MCF 10A (cell line): ENCODE data around the gene SLC66A1. TPM values are rescaled to one million over a fixed set of nuclear protein-coding genes. Genes with fewer than 3 reads are reported as not detected.
"Not testable (repeated sequence)": the region's sequence is repeated elsewhere in the genome, so short reads cannot be mapped to it uniquely, and the experiment has no call there.

Experiments
- BruUV-seq: library from RNA; stranded (reverse); fragments of 400-500 nt; replicated peaks from 2 replicates; lab custom pipeline; 2021; lab: Mats Ljungman, UMichigan
- CTCF ChIA-PET: fragments of 300-600 bp; sonication (Branson Sonifier 250); formaldehyde crosslinking; extraction: SDS; loops from one replicate; lab custom pipeline; 2021; ENCODE audit warnings: antibody characterized with exemption, inconsistent platforms; lab: Yijun Ruan, JAX
- POLR2A ChIA-PET: fragments of 300-600, 350-650 bp; sonication (Branson Sonifier 250); formaldehyde crosslinking; extraction: SDS; loops from one replicate; lab custom pipeline; 2020; ENCODE audit warnings: antibody characterized with exemption, inconsistent platforms; lab: Yijun Ruan, JAX
- DNase-seq: peaks from one replicate; pipeline ENCODE4 v3.0.0-alpha.2; 2018; ENCODE audit not compliant: unreplicated experiment
- H3K27ac Mint-ChIP-seq: one replicate; pipeline ENCODE4 v1.8.0; 2022; ENCODE audit warnings: mild to moderate bottlenecking, low read depth, mixed read lengths; ENCODE audit not compliant: unreplicated experiment
- H3K27me3 Mint-ChIP-seq: one replicate; pipeline ENCODE4 v1.8.0; 2022; ENCODE audit warnings: mixed read lengths; ENCODE audit not compliant: insufficient read depth, unreplicated experiment
- H3K36me3 Mint-ChIP-seq: one replicate; pipeline ENCODE4 v1.8.0; 2022; ENCODE audit warnings: mild to moderate bottlenecking, moderate library complexity, mixed read lengths; ENCODE audit not compliant: insufficient read depth, unreplicated experiment
- H3K4me1 Mint-ChIP-seq: one replicate; pipeline ENCODE4 v1.8.0; 2022; ENCODE audit warnings: mixed read lengths; ENCODE audit not compliant: insufficient read depth, unreplicated experiment
- H3K4me3 Mint-ChIP-seq: one replicate; pipeline ENCODE4 v1.8.0; 2022; ENCODE audit warnings: mild to moderate bottlenecking, moderate library complexity, mixed read lengths; ENCODE audit not compliant: unreplicated experiment
- H3K9me3 Mint-ChIP-seq: one replicate; pipeline ENCODE4 v1.8.0; 2022; ENCODE audit warnings: mixed read lengths; ENCODE audit not compliant: unreplicated experiment
- intact Hi-C: fragments of 100-400 bp; cut with micrococcal nuclease; formaldehyde crosslinking; loops from 2 replicates; pipeline ENCODE4 v1.14.1; 2022
- total RNA-seq: library from RNA; stranded (reverse); gene quantifications from 2 replicates; pipeline ENCODE4 v1.2.3, GENCODE V29; 2022
- TF ChIP-seq, protein P1 (sequence below): fragments of 200-600 bp; IDR thresholded peaks from one replicate; pipeline ENCODE4 v1.8.0; 2022; ENCODE audit warnings: antibody characterized with exemption, mild to moderate bottlenecking; ENCODE audit not compliant: unreplicated experiment

The SLC66A1 gene
- total RNA-seq, 1 experiment from 2014 or later, result 16.2 TPM

DNA sequence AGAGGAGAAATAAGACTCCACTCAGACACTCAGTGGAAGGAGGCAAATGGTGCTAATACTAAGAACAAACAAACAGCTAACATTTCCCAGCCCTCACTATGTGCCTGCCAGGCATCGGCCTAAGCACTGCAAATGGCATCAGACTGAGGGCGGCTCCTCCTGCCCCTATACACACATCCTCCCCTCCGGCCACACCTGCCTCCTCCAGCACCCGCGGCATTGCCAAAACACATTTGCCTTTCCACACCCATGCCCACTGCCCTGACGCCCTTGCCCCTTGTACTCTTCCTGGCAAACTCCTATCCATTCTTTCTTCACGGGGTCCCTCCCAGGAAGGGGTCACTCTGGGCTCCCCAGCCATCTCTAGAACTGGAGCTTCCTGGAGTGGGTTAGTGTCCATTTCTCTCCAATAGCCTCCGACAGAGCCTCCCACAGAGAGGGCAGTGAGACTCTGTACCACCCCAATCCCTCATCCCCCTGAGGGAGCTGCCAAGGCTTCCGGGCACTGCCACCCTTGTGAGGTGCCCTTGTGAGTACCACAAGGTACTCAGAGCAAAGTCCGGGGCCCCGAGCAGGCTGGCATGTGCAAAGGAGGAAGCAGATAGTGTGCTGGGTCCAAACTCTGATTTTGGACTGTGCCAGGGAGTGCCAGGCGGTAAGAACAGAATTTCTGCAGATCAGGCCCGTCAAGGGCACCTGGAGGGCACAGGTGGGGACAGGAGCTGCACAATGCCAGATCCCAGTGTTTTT is 24.5 kb upstream of the SLC66A1 start:
- no peak overlapping the region for H3K4me3 Mint-ChIP-seq
- TF ChIP-seq, protein P1, sequence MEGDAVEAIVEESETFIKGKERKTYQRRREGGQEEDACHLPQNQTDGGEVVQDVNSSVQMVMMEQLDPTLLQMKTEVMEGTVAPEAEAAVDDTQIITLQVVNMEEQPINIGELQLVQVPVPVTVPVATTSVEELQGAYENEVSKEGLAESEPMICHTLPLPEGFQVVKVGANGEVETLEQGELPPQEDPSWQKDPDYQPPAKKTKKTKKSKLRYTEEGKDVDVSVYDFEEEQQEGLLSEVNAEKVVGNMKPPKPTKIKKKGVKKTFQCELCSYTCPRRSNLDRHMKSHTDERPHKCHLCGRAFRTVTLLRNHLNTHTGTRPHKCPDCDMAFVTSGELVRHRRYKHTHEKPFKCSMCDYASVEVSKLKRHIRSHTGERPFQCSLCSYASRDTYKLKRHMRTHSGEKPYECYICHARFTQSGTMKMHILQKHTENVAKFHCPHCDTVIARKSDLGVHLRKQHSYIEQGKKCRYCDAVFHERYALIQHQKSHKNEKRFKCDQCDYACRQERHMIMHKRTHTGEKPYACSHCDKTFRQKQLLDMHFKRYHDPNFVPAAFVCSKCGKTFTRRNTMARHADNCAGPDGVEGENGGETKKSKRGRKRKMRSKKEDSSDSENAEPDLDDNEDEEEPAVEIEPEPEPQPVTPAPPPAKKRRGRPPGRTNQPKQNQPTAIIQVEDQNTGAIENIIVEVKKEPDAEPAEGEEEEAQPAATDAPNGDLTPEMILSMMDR, result no peak
- H3K9me3 Mint-ChIP-seq, result peaks cover 8% of the 10 kb centered on the region
- no peaks in the 10 kb centered on the region for H3K27me3 Mint-ChIP-seq
- H3K27ac Mint-ChIP-seq, result no peak overlapping the region
- no TSS peak for BruUV-seq
- ChIA-PET CTCF (no interaction called here), POLR2A (interaction anchor here (0.6 kb wide), 1 partner anchor 1098 kb away, joined by 3 read pairs; no protein-coding TSS in a partner anchor)
- no peaks in the 10 kb centered on the region for H3K4me1 Mint-ChIP-seq
- DNase-seq, result no peak
- H3K36me3 Mint-ChIP-seq, result peaks cover 6% of the 10 kb centered on the region
- intact Hi-C loops, result no loop called here

DNA sequence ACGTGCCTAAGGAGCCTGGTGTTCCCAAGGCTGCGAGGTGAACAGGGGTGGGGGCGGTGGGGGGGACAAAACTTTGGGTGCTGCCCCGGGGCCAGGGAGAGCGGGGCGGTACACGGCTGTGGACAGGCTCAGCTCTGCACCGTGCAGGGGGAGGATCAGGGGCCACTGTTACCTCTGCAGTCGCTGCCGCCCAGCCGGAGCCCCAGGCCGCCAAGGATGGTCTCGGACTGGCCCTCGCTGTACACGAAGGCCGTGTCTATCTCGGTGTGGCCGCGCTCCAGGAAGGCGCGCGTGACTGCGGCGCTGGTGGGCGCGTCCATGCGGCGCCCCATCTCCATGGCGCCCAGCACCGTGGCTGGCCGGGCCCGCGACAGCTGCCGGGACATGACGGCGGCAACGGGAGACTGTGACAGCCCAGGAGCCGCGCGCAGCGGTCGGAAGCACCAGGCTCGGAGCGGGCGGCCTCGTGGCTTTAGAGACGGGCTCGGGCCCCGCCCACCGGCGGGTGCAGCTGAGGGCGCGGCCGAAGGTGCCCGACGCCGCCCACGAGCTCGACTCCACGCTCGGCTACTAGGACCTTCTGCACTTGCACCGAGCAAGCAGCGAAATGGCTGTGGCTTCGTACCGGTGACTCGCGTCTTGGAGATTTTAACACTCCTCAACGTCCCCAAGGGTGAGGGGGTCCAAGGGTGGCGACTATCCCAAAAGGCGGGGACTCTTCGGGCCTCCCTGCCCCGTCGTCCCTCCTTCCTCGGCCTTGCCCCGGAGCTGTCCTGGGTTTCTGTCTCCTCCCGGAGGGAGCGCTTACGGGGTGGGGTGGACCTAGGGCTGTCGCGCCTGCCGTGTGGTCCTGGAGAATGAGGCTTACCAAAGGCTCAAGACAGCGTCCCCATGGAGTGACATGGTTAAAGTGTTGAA is 23.5 kb upstream of the SLC66A1 start, which contains the start of gene AKR7A3:
AKR7A3 (minus strand) TSS at position 447 of the 918 bp plus-strand sequence; CDS start at position 386, 61 bp downstream.
- H3K4me1 Mint-ChIP-seq, H3K27ac Mint-ChIP-seq, DNase-seq, H3K27me3 Mint-ChIP-seq, H3K9me3 Mint-ChIP-seq, POLR2A ChIA-PET, CTCF ChIA-PET, intact Hi-C loops, BruUV-seq, H3K36me3 Mint-ChIP-seq: not testable (repeated sequence)
- peak within 1 kb of the TSS; percentile 41 for H3K4me3 Mint-ChIP-seq

DNA sequence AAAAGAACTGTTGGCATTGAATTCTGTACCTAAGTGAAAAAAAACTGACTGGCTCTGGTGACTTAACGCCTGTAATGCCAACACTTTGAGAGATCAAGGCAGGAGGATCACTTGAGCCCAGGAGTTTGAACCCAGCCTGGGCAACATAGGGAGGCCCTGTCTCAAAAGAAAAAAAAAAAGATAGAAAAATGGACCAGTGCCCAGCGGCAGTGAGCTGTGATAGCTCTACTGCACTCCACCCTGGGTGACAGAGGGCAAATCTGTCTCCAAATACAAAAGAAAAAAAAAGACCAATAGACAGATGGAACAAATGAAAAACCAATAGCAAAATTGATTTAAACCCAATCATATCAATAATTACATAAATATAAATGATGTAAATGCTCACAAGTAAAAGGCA is 22.9 kb upstream of the SLC66A1 start:
- no peak for DNase-seq
- intact Hi-C loops, result no loop called here
- TF ChIP-seq, protein P1, result no peak
- POLR2A ChIA-PET, result no interaction called here
- H3K4me1 Mint-ChIP-seq, result no peaks in the 10 kb centered on the region
- peaks cover 8% of the 10 kb centered on the region for H3K9me3 Mint-ChIP-seq
- CTCF ChIA-PET, result no interaction called here
- H3K27ac Mint-ChIP-seq, result no peak overlapping the region
- H3K36me3 Mint-ChIP-seq, result no peaks in the 10 kb centered on the region
- BruUV-seq, result no TSS peak
- H3K27me3 Mint-ChIP-seq, result no peaks in the 10 kb centered on the region
- H3K4me3 Mint-ChIP-seq, result peak overlapping the region; percentile 41

DNA sequence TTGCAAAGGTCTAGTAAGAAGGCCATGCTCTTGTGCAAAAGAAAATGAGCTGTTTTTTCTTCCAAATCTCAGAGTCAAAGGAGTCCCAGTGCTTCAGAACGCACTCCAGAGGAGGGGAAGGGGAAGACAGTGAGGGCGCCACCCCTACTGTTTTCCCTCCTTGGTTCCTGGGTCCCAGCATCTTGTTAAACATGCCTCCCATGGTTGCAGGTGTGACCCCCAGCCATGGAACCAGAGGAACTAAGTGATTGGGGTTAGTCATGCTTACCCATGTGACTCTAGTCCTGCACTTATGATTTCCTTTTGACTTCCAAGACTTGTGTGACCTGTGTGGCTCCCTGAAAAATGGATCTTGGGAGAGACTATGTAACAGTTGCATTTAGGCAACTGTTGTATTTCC is 17.5 kb upstream of the SLC66A1 start:
- Mint-ChIP-seq H3K27me3 (no peaks in the 10 kb centered on the region), H3K27ac (no peak overlapping the region), H3K4me1 (no peaks in the 10 kb centered on the region), H3K36me3 (no peaks in the 10 kb centered on the region), H3K4me3 (no peak overlapping the region), H3K9me3 (peaks cover 20% of the 10 kb centered on the region)
- BruUV-seq, result no TSS peak
- TF ChIP-seq, protein P1, result no peak
- ChIA-PET POLR2A (interaction anchor here (1.0 kb wide), 1 partner anchor 8 kb away, joined by 3 read pairs; no protein-coding TSS in a partner anchor), CTCF (no interaction called here)
- intact Hi-C loops, result no loop called here
- no peak for DNase-seq
